Large intestine (tissue), 3 donors: ENCODE results near the gene EDIL3. TPM values are rescaled to one million over a fixed set of nuclear protein-coding genes. Genes with fewer than 3 reads are reported as not detected.

Experiments
- DNase-seq, 2 donors: peaks; one replicate each; pipeline versions ENCODE4 v3.0.0 to v3.0.0-alpha.2; 2013
- H3K27ac ChIP-seq: one replicate; pipeline ENCODE4 v1.5.1; 2013; ENCODE audit warnings: low read length
- H3K27me3 ChIP-seq: 2 replicates; pipeline ENCODE4 v1.6.1; 2013; ENCODE audit warnings: low read length; ENCODE audit not compliant: control insufficient read depth, insufficient read depth
- H3K36me3 ChIP-seq: 2 replicates; pipeline ENCODE4 v1.6.1; 2013; ENCODE audit warnings: low read length; ENCODE audit not compliant: control insufficient read depth, insufficient read depth
- H3K4me1 ChIP-seq: one replicate; pipeline ENCODE4 v1.6.1; 2013; ENCODE audit warnings: low read length; ENCODE audit not compliant: control insufficient read depth, insufficient read depth
- H3K4me3 ChIP-seq: one replicate; pipeline ENCODE4 v1.5.1; 2013; ENCODE audit warnings: low read length
- H3K9me3 ChIP-seq: one replicate; pipeline ENCODE4 v1.6.1; 2013; ENCODE audit warnings: mild to moderate bottlenecking, low read depth, low read length, moderate library complexity; ENCODE audit not compliant: control insufficient read depth
- WGBS: methylation state at CpG from one replicate; pipeline ENCODE4 v1.1.5; 2013; ENCODE audit warnings: low lambda C conversion rate; ENCODE audit not compliant: insufficient coverage; 5-methylcytosine and 5-hydroxymethylcytosine counted together
- polyA plus RNA-seq: library from polyadenylated mRNA; unstranded; fragments of 120-200 nt; gene quantifications from one replicate; pipeline ENCODE4 v1.2.1, GENCODE V29; 2013

EDIL3 gene
- polyA plus RNA-seq, 1 donor: 31.2 TPM

DNA sequence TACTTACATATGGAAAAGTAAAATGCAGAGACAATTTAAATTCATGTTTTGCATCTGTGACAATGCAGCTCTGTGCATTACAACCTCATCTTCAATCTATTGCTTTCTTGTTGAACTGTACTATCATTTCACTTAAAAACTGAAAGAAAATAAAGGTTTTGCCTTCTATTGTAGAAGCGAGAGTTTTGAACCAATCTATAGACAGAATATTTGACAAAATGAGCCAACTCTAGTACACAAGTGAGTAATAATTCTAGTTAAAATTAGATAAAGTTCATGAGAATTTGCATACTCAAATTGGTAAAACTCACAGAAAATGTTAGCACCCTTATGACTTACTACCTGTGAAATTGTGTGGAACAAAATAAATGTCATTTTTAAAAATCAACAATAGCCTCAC, 123.7 kb downstream of the EDIL3 start:
- H3K4me3 ChIP-seq: no peak overlapping the region
- H3K27ac ChIP-seq: no peak overlapping the region
- no peaks in the 10 kb centered on the region for H3K36me3 ChIP-seq
- no peaks in the 10 kb centered on the region for H3K9me3 ChIP-seq
- no peaks in the 10 kb centered on the region for H3K4me1 ChIP-seq
- no peaks in the 10 kb centered on the region for H3K27me3 ChIP-seq
- DNase-seq: no peak
- WGBS: no CpG with 5 or more reads among the region's 1 CpG

DNA sequence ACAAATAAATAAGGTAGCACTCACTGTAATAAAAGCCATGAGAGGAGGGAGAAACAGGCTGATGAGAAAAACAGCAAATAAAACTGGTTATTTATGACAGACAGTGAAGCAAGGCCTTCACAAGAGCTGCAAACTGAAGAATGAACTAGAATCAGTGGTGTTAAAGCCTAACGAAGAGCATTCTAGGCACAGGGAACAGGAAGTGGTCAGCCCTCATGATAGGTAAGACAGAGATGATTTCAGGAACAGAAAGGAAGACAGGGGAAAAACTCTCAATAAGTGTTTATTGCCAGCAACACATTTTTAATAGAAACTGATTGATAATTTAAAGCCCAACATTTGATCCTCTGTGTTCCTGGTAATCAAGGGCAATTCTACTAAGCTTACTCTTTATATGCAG, 124.5 kb downstream of the EDIL3 start:
- Histone ChIP-seq H3K27me3 (no peaks in the 10 kb centered on the region), H3K4me3 (no peak overlapping the region)
- no CpG with 5 or more reads among the region's 1 CpG for WGBS

DNA sequence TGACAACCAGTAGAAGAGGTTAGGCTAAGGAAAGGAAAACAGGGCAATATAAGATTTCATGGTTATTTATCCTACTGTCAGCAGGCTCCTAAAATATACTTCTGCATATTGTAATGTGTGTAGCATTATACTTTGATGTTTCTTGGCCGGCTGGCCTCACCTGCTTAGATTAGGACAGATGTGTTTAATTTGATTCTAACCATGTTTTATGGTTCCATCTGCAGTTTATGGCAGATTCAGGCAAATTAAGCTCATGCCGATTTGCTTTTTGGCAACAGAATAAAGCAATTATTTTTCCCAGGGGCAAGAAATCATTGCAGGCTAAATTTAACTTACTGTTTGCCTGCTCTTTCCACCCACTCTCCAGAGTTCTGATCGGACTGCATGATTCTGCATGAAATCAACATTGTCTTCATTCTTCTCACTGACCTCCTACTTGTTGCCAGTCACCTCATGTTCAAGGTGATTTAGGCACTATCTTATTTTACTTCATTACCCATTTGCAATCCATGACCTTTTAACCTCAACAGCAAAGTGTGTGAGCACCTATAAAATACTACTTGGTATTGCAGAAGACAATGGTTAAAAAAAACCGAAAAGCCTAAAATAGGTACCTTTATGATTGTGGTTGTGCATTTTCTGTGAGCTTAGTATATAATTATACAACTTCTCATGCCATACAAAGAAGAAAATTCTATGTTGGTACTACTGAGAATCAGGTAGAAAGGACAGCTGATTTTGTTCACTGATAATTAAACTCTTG, 125.2 kb downstream of the EDIL3 start:
- no peak overlapping the region for H3K27ac ChIP-seq
- H3K4me3 ChIP-seq: no peak overlapping the region
- 93% methylated on average over 2 of the region's 4 CpGs for WGBS
- no peaks in the 10 kb centered on the region for H3K36me3 ChIP-seq
- no peaks in the 10 kb centered on the region for H3K4me1 ChIP-seq
- no peaks in the 10 kb centered on the region for H3K27me3 ChIP-seq
- H3K9me3 ChIP-seq: no peaks in the 10 kb centered on the region
- no peak for DNase-seq

More for the DNA sequence above, 124.5 kb downstream of the EDIL3 start:
- DNase-seq: no peak
- no peak overlapping the region for H3K27ac ChIP-seq
- H3K4me1 ChIP-seq: no peaks in the 10 kb centered on the region
- no peaks in the 10 kb centered on the region for H3K9me3 ChIP-seq
- no peaks in the 10 kb centered on the region for H3K36me3 ChIP-seq

DNA sequence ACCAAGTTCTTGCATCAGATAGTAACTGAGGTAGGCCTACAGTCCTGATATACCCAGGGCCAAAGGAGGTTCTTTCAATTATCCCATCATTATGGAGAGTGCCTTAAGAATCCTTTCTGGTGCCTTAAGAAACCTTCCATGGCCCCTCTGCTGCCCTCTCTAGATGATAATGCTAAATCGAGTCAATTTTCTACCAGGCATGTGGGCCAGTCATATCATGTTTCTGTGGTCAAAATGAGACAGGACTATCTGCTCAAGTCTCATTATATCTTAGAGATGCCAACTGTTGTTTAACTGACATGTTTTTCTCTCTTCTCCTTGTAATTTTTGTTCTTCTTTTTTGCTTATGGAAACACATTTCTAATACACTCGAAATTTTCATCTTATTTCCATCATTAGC, 127.6 kb downstream of the EDIL3 start:
- Histone ChIP-seq H3K27ac (no peak overlapping the region), H3K27me3 (no peaks in the 10 kb centered on the region), H3K36me3 (no peaks in the 10 kb centered on the region), H3K4me1 (no peaks in the 10 kb centered on the region), H3K4me3 (no peak overlapping the region), H3K9me3 (no peaks in the 10 kb centered on the region)
- DNase-seq: no peak
- WGBS: no CpG with 5 or more reads among the region's 2 CpGs

DNA sequence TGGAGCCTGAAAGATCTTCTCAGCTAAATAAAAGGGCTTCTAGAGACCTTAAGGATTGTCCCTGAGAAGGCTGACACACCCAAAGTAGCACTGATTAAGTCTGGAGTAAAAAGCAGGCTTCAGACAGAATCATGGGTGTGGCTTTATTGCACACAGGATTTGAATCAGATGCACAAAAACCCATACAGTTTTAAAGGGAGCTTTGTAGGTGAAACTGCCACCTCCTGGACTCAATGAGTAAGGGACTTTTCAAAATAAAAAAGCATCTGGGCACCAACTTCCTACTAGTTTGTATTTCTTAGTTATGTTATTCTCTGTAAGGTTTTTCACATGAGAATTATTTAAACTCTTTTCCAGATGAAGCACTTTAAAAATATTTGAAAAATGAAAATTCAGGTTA, 129.4 kb downstream of the EDIL3 start:
- Histone ChIP-seq H3K36me3 (no peaks in the 10 kb centered on the region), H3K4me3 (no peak overlapping the region), H3K4me1 (no peaks in the 10 kb centered on the region), H3K27me3 (no peaks in the 10 kb centered on the region), H3K27ac (no peak overlapping the region), H3K9me3 (no peaks in the 10 kb centered on the region)
- no peak for DNase-seq

DNA sequence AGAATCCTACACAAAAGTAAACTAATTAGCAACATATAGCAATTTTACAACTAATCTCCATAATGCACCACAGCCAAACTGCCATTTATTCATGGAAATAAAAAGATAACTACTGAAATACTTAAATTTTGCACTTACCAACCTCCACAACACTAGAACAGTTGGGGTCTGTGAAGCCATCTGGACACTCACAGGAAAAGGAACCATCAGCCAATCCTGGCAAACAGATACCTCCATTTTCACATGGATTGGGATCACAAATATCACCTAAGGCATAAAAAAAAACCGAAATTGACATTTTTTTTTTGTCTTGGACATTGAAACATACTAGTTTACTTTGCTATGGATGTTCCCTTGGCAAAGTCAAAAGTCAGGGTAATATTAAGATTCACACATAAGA, 130.7 kb downstream of the EDIL3 start:
- no peak overlapping the region for H3K27ac ChIP-seq
- H3K4me1 ChIP-seq: no peaks in the 10 kb centered on the region
- no peaks in the 10 kb centered on the region for H3K36me3 ChIP-seq
- H3K9me3 ChIP-seq: no peaks in the 10 kb centered on the region
- no CpG with 5 or more reads among the region's 1 CpG for WGBS
- no peak overlapping the region for H3K4me3 ChIP-seq
- no peaks in the 10 kb centered on the region for H3K27me3 ChIP-seq
- DNase-seq: no peak

DNA sequence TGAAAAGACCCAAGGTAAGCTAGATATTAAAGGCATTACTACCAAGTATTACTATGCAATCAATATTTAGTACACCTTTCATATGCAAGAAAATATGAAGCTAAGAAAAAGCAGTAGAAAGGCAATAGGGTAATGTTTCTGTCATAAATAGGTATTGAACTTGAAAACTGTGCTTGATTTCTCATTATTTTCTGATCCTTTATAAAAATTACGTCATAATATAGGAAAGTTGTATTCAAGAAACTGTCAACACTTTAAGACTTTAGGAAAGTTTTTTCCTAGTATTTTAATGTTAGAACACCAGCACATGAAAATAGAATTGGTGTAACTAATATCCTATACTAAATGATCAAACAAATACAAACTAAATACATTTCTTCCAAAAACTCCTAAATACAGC, 133.2 kb downstream of the EDIL3 start:
- Histone ChIP-seq H3K4me1 (no peaks in the 10 kb centered on the region), H3K36me3 (no peaks in the 10 kb centered on the region), H3K4me3 (no peak overlapping the region), H3K27ac (no peak overlapping the region), H3K27me3 (no peaks in the 10 kb centered on the region), H3K9me3 (no peaks in the 10 kb centered on the region)
- DNase-seq: no peak
- WGBS: no CpG with 5 or more reads among the region's 1 CpG

DNA sequence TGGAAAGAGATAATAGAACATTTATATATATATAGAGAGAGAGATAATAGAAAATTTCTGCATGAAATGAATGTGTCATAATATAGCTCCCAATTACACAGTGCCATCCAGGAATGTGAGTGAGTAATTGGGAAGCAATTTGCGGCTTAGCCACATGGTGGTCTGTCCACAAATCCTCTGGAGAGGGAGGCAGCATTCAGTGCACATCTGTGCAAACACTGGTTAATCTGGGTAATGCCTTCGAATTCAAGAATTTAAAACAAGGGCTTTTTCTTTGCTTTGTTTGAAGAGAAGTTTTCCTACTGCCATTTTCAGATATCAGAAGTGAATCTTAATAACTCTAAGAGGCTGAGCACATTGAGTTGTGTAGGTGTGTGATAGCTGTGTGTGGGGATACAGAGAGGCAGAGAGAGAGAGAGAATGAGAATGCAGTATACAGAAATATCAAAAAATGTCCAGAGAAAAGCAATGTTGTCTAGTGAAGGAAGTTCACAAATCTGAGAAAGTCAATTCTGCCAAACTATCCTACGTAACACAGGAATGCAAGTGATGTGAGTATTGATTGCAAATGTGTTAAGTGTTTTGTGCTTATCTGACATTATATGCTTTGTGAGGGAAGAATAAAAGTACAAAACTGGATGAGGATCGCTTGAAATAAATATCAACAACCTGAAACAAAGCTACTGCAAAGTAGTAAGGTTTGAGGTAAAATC, 134.6 kb downstream of the EDIL3 start:
- WGBS: 63% methylated on average over 1 of the region's 4 CpGs

DNA sequence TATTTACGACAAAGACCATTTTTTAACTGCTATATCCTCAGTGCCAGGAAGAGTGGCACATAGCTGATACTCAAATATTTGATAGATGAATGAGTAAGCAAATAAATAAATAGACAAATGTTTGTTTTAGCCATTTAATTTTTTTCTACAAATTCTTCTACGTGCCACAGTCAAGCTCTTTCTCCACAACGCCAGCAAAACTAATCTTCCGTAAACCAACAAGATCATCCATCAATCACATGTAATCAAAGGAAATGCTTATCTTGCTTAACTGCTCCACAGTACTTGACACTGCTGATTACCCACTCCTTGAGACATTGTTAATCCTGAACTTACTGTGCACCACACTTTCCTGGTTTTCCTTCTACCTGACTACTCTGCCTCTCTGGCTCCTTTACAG, 136.7 kb downstream of the EDIL3 start:
- DNase-seq: no peak
- 6% methylated on average over 3 of the region's 4 CpGs for WGBS
- H3K36me3 ChIP-seq: no peaks in the 10 kb centered on the region
- H3K27ac ChIP-seq: no peak overlapping the region
- no peaks in the 10 kb centered on the region for H3K4me1 ChIP-seq
- H3K27me3 ChIP-seq: no peaks in the 10 kb centered on the region
- no peak overlapping the region for H3K4me3 ChIP-seq
- no peaks in the 10 kb centered on the region for H3K9me3 ChIP-seq

More for the DNA sequence above, 134.6 kb downstream of the EDIL3 start:
- Histone ChIP-seq H3K4me3 (no peak overlapping the region), H3K36me3 (no peaks in the 10 kb centered on the region), H3K9me3 (no peaks in the 10 kb centered on the region), H3K27ac (no peak overlapping the region), H3K27me3 (no peaks in the 10 kb centered on the region), H3K4me1 (no peaks in the 10 kb centered on the region)
- DNase-seq: no peak

DNA sequence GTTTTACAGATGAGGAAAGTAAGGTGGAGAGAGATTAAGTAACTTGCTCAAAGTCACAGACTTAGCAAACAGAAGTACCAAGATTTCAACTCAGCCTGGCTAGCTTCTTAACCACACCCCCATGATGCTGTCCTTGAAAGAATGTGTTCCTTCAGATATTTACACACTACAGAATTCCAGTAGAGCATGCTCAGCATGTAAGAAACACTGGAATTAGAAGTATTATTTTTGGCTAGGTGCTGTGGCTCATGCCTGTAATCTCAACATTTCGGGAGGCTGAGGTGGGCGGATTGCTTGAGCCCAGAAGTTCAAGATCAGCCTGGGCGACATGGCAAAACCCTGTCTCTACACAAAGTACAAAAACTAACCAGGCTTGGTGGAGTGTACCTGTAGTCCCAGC, 142.4 kb downstream of the EDIL3 start:
- Histone ChIP-seq H3K27me3 (no peaks in the 10 kb centered on the region), H3K9me3 (no peaks in the 10 kb centered on the region), H3K27ac (no peak overlapping the region), H3K4me1 (no peaks in the 10 kb centered on the region), H3K4me3 (no peak overlapping the region), H3K36me3 (no peaks in the 10 kb centered on the region)
- no peak for DNase-seq
- WGBS: no CpG with 5 or more reads among the region's 3 CpGs

DNA sequence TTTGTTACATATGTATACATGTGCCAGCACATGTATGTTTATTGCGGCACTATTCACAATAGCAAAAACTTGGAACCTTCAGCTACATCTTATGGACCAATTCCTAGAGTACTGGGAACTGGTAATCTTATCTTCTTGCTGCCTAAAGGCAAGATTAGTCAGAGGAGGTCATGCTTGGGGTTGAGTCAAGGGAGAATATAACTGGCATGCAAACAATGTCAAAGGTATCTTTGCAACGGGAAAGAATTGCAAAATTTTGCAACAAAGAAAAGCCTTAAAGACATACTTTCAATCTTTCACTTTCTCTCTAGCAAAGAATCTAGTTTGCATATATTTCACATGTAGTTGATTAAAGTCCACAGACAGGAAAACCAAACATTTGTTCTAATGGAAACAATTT, 145.2 kb downstream of the EDIL3 start:
- Histone ChIP-seq H3K27me3 (no peaks in the 10 kb centered on the region), H3K9me3 (no peaks in the 10 kb centered on the region), H3K4me3 (no peak overlapping the region), H3K27ac (no peak overlapping the region), H3K4me1 (no peaks in the 10 kb centered on the region), H3K36me3 (no peaks in the 10 kb centered on the region)
- no peak for DNase-seq
- WGBS: no CpG with 5 or more reads among the region's 2 CpGs
